OCI-LY1 (cell line): ENCODE measurements around the gene MTFMT.

Source experiments
- CTCF ChIP-seq: fragments of 200-600 bp; sonication (generic), shearing (Covaris generic); IDR thresholded peaks from 2 replicates; pipeline ENCODE4 v1.5.1; 2017; ENCODE audit warnings: mild to moderate bottlenecking, antibody characterized with exemption, low read length, moderate library complexity, mixed read lengths
- EZH2 ChIP-seq: fragments of 200-600 bp; sonication (generic), shearing (Covaris generic); IDR thresholded peaks from 2 replicates; pipeline ENCODE4 v1.8.0; 2017; ENCODE audit warnings: borderline replicate concordance, mixed run types, mild to moderate bottlenecking, antibody characterized with exemption, low read length, moderate library complexity, mixed read lengths

DNA sequence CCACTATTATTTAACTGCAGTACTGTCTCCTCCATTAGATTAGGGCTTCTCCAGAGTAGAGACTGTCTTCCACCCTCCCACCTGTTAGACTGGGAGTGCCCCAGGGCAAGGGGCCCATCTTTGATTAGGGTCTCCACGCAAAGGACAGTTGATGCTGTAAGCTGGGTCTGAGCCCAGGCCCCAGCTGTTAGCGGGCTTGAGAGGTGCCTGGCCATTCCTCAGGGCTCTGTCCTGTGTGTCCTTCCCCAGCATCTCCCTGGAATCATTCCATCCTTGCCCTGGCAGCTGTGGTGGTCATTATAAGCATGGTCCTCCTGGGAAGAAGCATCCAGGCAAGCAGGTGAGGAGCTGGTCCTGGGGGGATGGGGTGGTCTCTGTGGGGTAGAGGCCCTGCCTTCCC is 21.8 kb upstream of the MTFMT start:
- TF ChIP-seq EZH2, result no peak
- no peak for TF ChIP-seq CTCF
